ENCODE results near the gene MINDY3. TPM values are rescaled to one million over a fixed set of nuclear protein-coding genes. Genes with fewer than 3 reads are reported as not detected.

MINDY3 gene
- total RNA-seq, 1 donor from 2014 or later = 26.3 TPM

DNA sequence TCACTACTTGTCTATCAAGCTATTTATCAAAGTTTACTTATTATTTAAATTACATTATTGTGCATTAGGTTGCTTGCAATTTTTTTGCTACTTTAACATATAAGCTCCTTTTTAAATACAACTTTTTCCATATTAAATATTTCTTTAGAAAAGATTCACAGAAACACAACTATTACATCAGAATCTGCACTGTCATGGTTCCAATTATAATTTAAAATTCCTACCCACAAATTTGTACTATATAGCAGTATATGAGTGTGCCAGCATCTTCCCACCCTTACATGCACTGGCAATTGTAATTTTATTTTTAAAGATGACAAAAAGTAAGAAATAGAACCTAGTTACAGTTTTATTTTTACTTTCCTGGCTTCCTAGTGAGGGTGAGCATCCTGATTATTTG is 15.8 kb downstream of the MINDY3 start:
- Mint-ChIP-seq H3K4me3 (no peak overlapping the region), H3K9me3 (no peaks in the 10 kb centered on the region), H3K27ac (no peak overlapping the region), H3K36me3 (peaks cover 9% of the 10 kb centered on the region), H3K27me3 (no peaks in the 10 kb centered on the region), H3K4me1 (ENCODE audit: unreplicated experiment) (no peaks in the 10 kb centered on the region)
- TF ChIP-seq, protein P1, sequence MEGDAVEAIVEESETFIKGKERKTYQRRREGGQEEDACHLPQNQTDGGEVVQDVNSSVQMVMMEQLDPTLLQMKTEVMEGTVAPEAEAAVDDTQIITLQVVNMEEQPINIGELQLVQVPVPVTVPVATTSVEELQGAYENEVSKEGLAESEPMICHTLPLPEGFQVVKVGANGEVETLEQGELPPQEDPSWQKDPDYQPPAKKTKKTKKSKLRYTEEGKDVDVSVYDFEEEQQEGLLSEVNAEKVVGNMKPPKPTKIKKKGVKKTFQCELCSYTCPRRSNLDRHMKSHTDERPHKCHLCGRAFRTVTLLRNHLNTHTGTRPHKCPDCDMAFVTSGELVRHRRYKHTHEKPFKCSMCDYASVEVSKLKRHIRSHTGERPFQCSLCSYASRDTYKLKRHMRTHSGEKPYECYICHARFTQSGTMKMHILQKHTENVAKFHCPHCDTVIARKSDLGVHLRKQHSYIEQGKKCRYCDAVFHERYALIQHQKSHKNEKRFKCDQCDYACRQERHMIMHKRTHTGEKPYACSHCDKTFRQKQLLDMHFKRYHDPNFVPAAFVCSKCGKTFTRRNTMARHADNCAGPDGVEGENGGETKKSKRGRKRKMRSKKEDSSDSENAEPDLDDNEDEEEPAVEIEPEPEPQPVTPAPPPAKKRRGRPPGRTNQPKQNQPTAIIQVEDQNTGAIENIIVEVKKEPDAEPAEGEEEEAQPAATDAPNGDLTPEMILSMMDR (conservative IDR thresholded peaks at IDR 0.05) = no peak
- no peak for DNase-seq (ENCODE audit: extremely low spot score, unreplicated experiment)

DNA sequence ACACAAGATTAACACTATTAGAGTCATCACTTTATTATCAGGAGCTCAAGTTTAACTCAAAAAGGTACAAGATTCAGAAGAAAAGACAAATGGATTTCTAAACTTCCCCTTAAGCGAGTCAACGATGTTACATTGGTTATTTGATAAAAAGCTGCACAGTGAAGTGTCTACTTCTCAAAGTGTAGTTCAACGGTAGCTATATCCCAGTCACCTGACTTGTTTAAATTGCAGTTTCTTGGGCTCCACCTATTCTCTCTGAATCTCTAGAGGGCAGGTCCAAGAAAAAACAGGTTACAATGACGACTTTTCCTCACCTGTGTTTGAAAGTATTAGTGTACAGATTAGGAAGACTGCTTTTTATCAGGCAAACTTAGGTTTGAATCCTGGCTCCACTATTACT is 16.6 kb downstream of the MINDY3 start:
- Mint-ChIP-seq H3K27me3 (no peaks in the 10 kb centered on the region), H3K4me3 (no peak overlapping the region), H3K4me1 (ENCODE audit: unreplicated experiment) (no peaks in the 10 kb centered on the region), H3K9me3 (no peaks in the 10 kb centered on the region), H3K27ac (no peak overlapping the region), H3K36me3 (peaks cover under 1% of the 10 kb centered on the region)
- TF ChIP-seq, protein P1 (conservative IDR thresholded peaks at IDR 0.05) = no peak
- no peak for DNase-seq (ENCODE audit: extremely low spot score, unreplicated experiment)

DNA sequence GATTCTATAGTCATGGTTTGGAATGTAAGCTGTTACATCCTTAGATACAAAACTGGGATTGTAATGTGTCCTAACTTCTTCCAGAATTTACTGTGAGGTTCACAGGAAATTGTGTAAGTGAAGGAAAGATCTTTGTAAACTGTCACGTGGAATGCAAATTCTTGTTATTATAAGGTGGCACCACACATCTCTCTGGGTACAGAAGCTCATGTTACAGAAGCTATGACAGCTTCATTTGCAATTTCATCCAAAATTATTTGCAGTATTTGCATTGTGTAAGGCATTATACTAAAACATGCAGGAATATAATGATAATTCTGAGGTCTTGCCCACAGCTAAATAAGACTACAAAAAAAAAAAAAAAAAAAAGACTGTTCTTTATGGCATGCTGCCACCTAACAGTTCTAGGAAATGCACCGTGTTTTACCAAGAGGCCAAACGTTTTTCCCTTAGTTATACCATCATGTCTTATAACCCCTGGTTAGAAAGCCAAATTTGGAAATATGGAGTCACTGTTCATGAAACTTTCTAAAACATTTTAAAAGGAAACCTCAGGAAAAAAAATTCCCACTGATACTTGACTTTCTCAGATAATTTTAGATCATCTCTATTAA is 17.6 kb downstream of the MINDY3 start:
- Mint-ChIP-seq H3K9me3 (no peaks in the 10 kb centered on the region), H3K36me3 (no peaks in the 10 kb centered on the region), H3K4me1 (ENCODE audit: unreplicated experiment) (no peaks in the 10 kb centered on the region), H3K4me3 (no peak overlapping the region), H3K27me3 (no peaks in the 10 kb centered on the region), H3K27ac (no peak overlapping the region)
- TF ChIP-seq, protein P1 (conservative IDR thresholded peaks at IDR 0.05) = no peak
- DNase-seq (ENCODE audit: extremely low spot score, unreplicated experiment) = no peak

DNA sequence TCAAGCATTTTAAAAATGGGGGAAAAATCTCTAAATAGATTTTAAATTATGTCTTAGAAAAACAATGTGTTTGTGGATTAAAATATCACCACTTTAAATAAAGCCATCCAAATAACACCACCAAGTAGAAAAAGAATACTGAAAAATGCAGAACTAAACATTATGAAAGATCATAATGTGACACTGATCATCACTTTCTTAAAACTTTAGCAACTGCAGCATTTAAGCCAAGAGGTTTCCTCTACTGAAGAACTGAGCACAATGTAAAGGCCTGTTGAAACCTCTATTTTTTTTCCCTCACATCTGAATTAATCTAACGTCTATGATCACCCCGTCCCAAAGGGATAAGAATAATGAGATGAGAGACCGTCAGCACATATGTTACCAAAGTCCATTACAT is 18.6 kb downstream of the MINDY3 start:
- H3K27me3 Mint-ChIP-seq = no peaks in the 10 kb centered on the region
- H3K4me1 Mint-ChIP-seq (ENCODE audit: unreplicated experiment) = no peaks in the 10 kb centered on the region
- H3K9me3 Mint-ChIP-seq = no peaks in the 10 kb centered on the region
- TF ChIP-seq, protein P1 (conservative IDR thresholded peaks at IDR 0.05) = no peak
- no peak overlapping the region for H3K4me3 Mint-ChIP-seq
- H3K36me3 Mint-ChIP-seq = no peaks in the 10 kb centered on the region
- no peak overlapping the region for H3K27ac Mint-ChIP-seq
- no peak for DNase-seq (ENCODE audit: extremely low spot score, unreplicated experiment)

DNA sequence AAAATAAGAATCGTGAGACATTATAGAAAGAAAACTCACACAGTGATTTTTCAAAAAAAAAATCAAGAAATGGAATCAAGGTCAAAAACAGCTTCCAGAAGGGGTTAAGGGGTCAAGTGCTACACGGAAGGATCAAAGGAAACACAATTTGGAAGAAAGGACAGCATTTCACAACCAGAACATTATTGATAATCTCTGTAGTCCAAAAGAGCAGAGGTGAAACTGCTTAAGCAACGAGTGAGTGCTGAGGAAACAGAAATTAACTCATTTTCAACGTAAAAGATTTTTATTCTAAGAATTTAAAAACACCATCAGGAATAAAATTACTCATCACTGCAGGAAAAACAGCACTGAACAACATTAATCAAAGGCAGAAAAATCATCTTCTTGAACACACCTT is 23.5 kb downstream of the MINDY3 start:
- Mint-ChIP-seq H3K27ac (no peak overlapping the region), H3K4me3 (no peak overlapping the region), H3K27me3 (no peaks in the 10 kb centered on the region), H3K4me1 (ENCODE audit: unreplicated experiment) (no peaks in the 10 kb centered on the region), H3K36me3 (peaks cover 11% of the 10 kb centered on the region), H3K9me3 (no peaks in the 10 kb centered on the region)
- no peak for DNase-seq (ENCODE audit: extremely low spot score, unreplicated experiment)
- TF ChIP-seq, protein P1 (conservative IDR thresholded peaks at IDR 0.05) = no peak

DNA sequence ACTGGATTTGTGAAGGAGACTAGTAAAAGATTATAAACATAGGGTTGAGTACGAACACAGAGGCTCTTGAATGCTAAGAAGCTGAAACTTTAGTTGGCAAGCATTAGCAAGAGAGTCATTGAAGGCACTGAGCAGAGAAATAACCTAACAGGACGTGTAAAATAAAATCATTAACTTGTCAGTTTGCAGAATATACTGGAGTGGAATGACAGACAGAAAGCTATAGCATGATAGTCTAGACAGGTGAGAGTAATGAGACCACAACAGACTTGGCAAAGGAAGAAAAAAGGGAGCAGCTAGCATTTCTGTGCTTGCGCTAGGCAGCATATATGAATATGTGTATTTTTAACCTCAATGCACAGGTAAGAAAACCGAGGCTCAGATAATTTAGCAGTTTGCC is 30.8 kb downstream of the MINDY3 start:
- H3K4me1 Mint-ChIP-seq (ENCODE audit: unreplicated experiment) = no peaks in the 10 kb centered on the region
- DNase-seq (ENCODE audit: extremely low spot score, unreplicated experiment) = no peak
- peaks cover 26% of the 10 kb centered on the region for H3K36me3 Mint-ChIP-seq
- no peak overlapping the region for H3K4me3 Mint-ChIP-seq
- H3K27ac Mint-ChIP-seq = no peak overlapping the region
- no peaks in the 10 kb centered on the region for H3K9me3 Mint-ChIP-seq
- H3K27me3 Mint-ChIP-seq = no peaks in the 10 kb centered on the region
- TF ChIP-seq, protein P1 (conservative IDR thresholded peaks at IDR 0.05) = no peak
